Measurements from ENCODE around the gene UNC13D. TPM values are rescaled to one million over a fixed set of nuclear protein-coding genes. Genes with fewer than 3 reads are reported as not detected.

Gene UNC13D
- total RNA-seq, 1 donor from 2014 or later: 11.5 TPM

DNA sequence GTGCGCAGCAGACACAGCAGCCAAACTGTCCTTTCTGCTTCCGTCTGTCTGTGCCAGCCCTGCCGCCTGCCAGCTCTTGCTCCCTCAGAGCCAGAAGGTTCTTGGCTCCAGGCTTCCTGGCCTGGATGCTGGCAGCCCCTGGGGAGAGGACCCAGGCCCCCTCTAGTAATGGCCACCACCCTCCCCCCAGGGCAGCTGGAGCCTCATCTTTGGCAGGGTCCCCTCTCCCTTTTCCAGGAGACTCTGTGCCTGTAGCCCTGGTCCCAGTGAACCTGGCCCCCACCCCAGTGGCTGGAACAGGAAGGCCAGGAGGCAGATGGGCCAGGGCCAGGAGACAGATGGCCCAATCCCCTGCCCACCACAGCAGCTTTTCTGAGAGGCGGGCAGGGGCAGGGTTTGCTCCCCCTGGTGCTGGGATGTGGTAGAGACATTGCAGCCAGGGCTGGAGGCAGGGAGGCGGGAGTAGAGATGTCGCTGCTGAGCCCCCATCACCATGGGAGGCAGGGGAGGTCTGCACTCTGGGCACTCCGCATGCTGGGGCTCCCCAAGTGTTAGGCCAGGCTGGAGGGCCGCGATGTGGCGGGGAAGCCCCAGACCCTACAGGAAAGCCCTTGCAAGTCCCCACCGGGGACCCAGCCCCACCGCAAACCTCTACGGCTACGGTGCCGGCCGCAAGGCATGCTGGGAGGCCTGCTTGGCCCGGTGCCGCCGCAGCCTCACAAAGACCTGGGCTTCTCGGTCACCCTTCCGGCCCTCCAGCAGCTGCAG, 16.7 kb downstream of the UNC13D start:
- DNase-seq (ENCODE audit: low spot score): peak; percentile 87
- H3K27ac Mint-ChIP-seq (ENCODE audit: unreplicated experiment): peak overlapping the region; percentile 30
- peaks cover 1% of the 10 kb centered on the region for H3K27me3 Mint-ChIP-seq (ENCODE audit: unreplicated experiment)
- no peaks in the 10 kb centered on the region for H3K36me3 Mint-ChIP-seq (ENCODE audit: low read depth, unreplicated experiment)
- H3K4me1 Mint-ChIP-seq (ENCODE audit: unreplicated experiment): peaks cover 10% of the 10 kb centered on the region
- no peaks in the 10 kb centered on the region for H3K9me3 Mint-ChIP-seq (ENCODE audit: unreplicated experiment)
- H3K4me3 Mint-ChIP-seq (ENCODE audit: unreplicated experiment): no peak overlapping the region
- TF ChIP-seq, protein P1, sequence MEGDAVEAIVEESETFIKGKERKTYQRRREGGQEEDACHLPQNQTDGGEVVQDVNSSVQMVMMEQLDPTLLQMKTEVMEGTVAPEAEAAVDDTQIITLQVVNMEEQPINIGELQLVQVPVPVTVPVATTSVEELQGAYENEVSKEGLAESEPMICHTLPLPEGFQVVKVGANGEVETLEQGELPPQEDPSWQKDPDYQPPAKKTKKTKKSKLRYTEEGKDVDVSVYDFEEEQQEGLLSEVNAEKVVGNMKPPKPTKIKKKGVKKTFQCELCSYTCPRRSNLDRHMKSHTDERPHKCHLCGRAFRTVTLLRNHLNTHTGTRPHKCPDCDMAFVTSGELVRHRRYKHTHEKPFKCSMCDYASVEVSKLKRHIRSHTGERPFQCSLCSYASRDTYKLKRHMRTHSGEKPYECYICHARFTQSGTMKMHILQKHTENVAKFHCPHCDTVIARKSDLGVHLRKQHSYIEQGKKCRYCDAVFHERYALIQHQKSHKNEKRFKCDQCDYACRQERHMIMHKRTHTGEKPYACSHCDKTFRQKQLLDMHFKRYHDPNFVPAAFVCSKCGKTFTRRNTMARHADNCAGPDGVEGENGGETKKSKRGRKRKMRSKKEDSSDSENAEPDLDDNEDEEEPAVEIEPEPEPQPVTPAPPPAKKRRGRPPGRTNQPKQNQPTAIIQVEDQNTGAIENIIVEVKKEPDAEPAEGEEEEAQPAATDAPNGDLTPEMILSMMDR (IDR thresholded peaks at IDR 0.05; ENCODE audit: unreplicated experiment): peak; percentile 61

DNA sequence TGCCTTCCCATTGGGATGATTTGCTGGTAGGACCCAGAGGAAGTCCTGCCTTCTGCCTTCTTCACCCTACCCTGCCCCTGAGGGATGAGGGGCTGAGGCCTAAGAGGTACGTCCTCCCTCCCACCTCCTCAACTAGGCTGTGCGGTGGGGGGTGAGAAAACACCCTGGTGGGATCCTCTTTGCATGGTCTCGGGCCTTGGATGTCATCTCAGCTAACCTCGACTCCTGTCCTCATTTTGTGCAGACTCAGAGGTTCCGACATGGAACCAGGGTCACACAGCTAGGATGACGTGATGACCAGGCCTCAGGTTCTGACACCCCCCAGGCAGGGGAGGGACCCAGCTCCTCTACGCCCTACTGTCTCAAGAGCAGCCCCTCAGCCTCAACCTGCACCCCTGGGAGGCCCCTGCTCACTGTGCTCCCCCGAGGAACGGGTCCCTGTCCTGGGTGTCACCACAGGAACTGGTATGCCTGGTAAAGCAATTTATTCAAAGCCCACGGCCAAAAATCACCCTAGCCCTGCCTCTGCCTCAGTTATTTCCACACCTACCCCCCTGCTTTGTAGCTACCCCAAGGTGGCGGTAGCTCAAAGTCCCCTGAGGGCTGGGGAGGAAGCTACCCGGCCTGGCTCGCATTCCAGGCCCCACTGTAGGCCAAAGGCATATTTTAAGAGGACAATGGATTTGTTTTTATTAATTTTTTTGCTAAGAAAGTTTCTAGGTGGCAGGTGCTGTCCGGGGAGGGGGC, 17.5 kb downstream of the UNC13D start:
- DNase-seq (ENCODE audit: low spot score): no peak
- H3K27ac Mint-ChIP-seq (ENCODE audit: unreplicated experiment): peak overlapping the region; percentile 30
- no peaks in the 10 kb centered on the region for H3K9me3 Mint-ChIP-seq (ENCODE audit: unreplicated experiment)
- H3K4me3 Mint-ChIP-seq (ENCODE audit: unreplicated experiment): no peak overlapping the region
- peaks cover 1% of the 10 kb centered on the region for H3K27me3 Mint-ChIP-seq (ENCODE audit: unreplicated experiment)
- H3K36me3 Mint-ChIP-seq (ENCODE audit: low read depth, unreplicated experiment): peaks cover 5% of the 10 kb centered on the region
- peaks cover 5% of the 10 kb centered on the region for H3K4me1 Mint-ChIP-seq (ENCODE audit: unreplicated experiment)
- TF ChIP-seq, protein P1 (IDR thresholded peaks at IDR 0.05; ENCODE audit: unreplicated experiment): no peak

- peaks cover 1% of the 10 kb centered on the region for H3K27me3 Mint-ChIP-seq (ENCODE audit: unreplicated experiment)
- no peak for DNase-seq (ENCODE audit: low spot score)
- H3K27ac Mint-ChIP-seq (ENCODE audit: unreplicated experiment): no peak overlapping the region
- peaks cover 13% of the 10 kb centered on the region for H3K36me3 Mint-ChIP-seq (ENCODE audit: low read depth, unreplicated experiment)
- peaks cover 5% of the 10 kb centered on the region for H3K4me1 Mint-ChIP-seq (ENCODE audit: unreplicated experiment)
- TF ChIP-seq, protein P1 (IDR thresholded peaks at IDR 0.05; ENCODE audit: unreplicated experiment): no peak
- no peaks in the 10 kb centered on the region for H3K9me3 Mint-ChIP-seq (ENCODE audit: unreplicated experiment)
- no peak overlapping the region for H3K4me3 Mint-ChIP-seq (ENCODE audit: unreplicated experiment)
Observed at GRCh38 chr17:75825748-75826370, 18.3 kb downstream of the UNC13D start.

DNA sequence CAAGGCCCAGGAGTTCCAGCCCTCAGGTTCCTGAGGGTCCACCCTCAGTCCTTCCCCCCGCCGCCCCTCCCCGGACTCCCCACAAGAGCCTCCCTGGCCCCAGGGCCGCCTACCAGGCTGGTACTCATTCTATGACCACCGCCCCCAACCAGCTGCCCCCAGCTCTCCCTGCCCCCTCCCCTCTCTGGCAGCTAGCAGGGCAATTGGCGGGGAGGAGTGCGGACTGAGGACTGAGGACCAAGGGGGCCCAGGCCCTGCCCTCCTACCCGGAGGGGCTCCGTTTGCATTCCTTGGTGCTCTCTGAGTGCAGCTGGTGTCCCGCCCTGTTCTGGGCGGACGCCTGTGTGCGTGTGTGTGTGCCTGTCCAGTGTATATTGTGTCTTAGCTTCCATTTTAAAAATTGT, 19.1 kb downstream of the UNC13D start:
- H3K27ac Mint-ChIP-seq (ENCODE audit: unreplicated experiment): no peak overlapping the region
- H3K27me3 Mint-ChIP-seq (ENCODE audit: unreplicated experiment): peaks cover 1% of the 10 kb centered on the region
- TF ChIP-seq, protein P1 (IDR thresholded peaks at IDR 0.05; ENCODE audit: unreplicated experiment): no peak

More for the DNA sequence above, 19.1 kb downstream of the UNC13D start:
- Mint-ChIP-seq H3K9me3 (ENCODE audit: unreplicated experiment) (no peaks in the 10 kb centered on the region), H3K36me3 (ENCODE audit: low read depth, unreplicated experiment) (peaks cover 16% of the 10 kb centered on the region), H3K4me1 (ENCODE audit: unreplicated experiment) (peaks cover 5% of the 10 kb centered on the region), H3K4me3 (ENCODE audit: unreplicated experiment) (no peak overlapping the region)
- DNase-seq (ENCODE audit: low spot score): no peak

Measured in endothelial cell (in vitro differentiated cells).